SK-N-SH treated with all-trans-retinoic acid at 6 μM for 48 hours (cell line): ENCODE measurements around the gene TMPRSS11A.

Experiments
- ATAC-seq: fragments of 200-7000 bp; cut with Tn5 transposase; 3 replicates; pipeline ENCODE4 v1.9.1; 2020; ENCODE audit warnings: mild to moderate bottlenecking, moderate library complexity
- ARNTL ChIP-seq: fragments of 450-650 bp; formaldehyde crosslinking; IDR thresholded peaks from 2 replicates; pipeline ENCODE4 v1.5.0; 2020; ENCODE audit warnings: low read depth, mild to moderate bottlenecking, moderate library complexity, borderline replicate concordance
- BACH2 ChIP-seq: fragments of 250-450 bp; sonication (Bioruptor Pico); IDR thresholded peaks from 2 replicates; pipeline ENCODE4 v1.9.0; 2021; ENCODE audit warnings: mild to moderate bottlenecking, borderline replicate concordance
- CREB5 ChIP-seq: fragments of 250-450 bp; sonication (Bioruptor Pico); IDR thresholded peaks from 2 replicates; pipeline ENCODE4 v1.5.1; 2020; ENCODE audit warnings: low read depth, mild to moderate bottlenecking, moderate library complexity
- CSDC2 ChIP-seq: fragments of 250-450 bp; sonication (Bioruptor Pico); IDR thresholded peaks from 2 replicates; pipeline ENCODE4 v1.5.0; 2020; ENCODE audit warnings: mild to moderate bottlenecking, moderate library complexity
- CSRNP3 ChIP-seq: fragments of 250-450 bp; sonication (Bioruptor Pico); IDR thresholded peaks from 2 replicates; pipeline ENCODE4 v1.5.1; 2021; ENCODE audit warnings: mild to moderate bottlenecking, moderate library complexity
- ESRRG ChIP-seq: fragments of 250-450 bp; sonication (Bioruptor Pico); IDR thresholded peaks from 2 replicates; pipeline ENCODE4 v1.6.1; 2021; ENCODE audit warnings: mild to moderate bottlenecking
- GLIS3 ChIP-seq: fragments of 250-450 bp; sonication (Bioruptor Pico); IDR thresholded peaks from 2 replicates; pipeline ENCODE4 v1.5.0; 2020; ENCODE audit warnings: mild to moderate bottlenecking, moderate library complexity
- ISL1 ChIP-seq: fragments of 250-450 bp; sonication (Bioruptor Pico); IDR thresholded peaks from 2 replicates; pipeline ENCODE4 v2.1.2; 2022; ENCODE audit warnings: mild to moderate bottlenecking, moderate library complexity
- OSR1 ChIP-seq: fragments of 250-450 bp; sonication (Bioruptor Pico); IDR thresholded peaks from 2 replicates; pipeline ENCODE4 v1.8.0; 2022; ENCODE audit warnings: moderate library complexity, mild to moderate bottlenecking, inconsistent platforms
- PATZ1 ChIP-seq: fragments of 250-450 bp; sonication (Bioruptor Pico); IDR thresholded peaks from 2 replicates; pipeline ENCODE4 v1.8.0; 2020; ENCODE audit warnings: mild to moderate bottlenecking, moderate library complexity, borderline replicate concordance
- POU6F1 ChIP-seq: fragments of 250-450 bp; sonication (Bioruptor Pico); IDR thresholded peaks from 2 replicates; pipeline ENCODE4 v1.8.0; 2021; ENCODE audit warnings: low read depth, mild to moderate bottlenecking, moderate library complexity, borderline replicate concordance
- RARB ChIP-seq: fragments of 250-450 bp; sonication (Bioruptor Pico); IDR thresholded peaks from 2 replicates; pipeline ENCODE4 v1.8.0; 2021; ENCODE audit warnings: mild to moderate bottlenecking, moderate library complexity
- SNAI2 ChIP-seq: fragments of 250-450 bp; sonication (Bioruptor Pico); IDR thresholded peaks from 2 replicates; pipeline ENCODE4 v1.5.0; 2020; ENCODE audit warnings: mild to moderate bottlenecking, moderate library complexity
- TCF4 ChIP-seq: fragments of 250-450 bp; sonication (Bioruptor Pico); IDR thresholded peaks from 2 replicates; pipeline ENCODE4 v1.8.0; 2021; ENCODE audit warnings: mild to moderate bottlenecking, moderate library complexity, borderline replicate concordance
- TOX ChIP-seq: fragments of 250-450 bp; sonication (Bioruptor Pico); IDR thresholded peaks from 2 replicates; pipeline ENCODE4 v1.8.0; 2021; ENCODE audit warnings: mild to moderate bottlenecking, moderate library complexity, borderline replicate concordance
- TSHZ2 ChIP-seq: fragments of 250-450 bp; sonication (Bioruptor Pico); IDR thresholded peaks from 2 replicates; pipeline ENCODE4 v1.5.0; 2020; ENCODE audit warnings: mild to moderate bottlenecking, moderate library complexity
- ZC3H10 ChIP-seq: fragments of 250-450 bp; sonication (Bioruptor Pico); IDR thresholded peaks from 2 replicates; pipeline ENCODE4 v1.5.1; 2021; ENCODE audit warnings: mild to moderate bottlenecking, moderate library complexity
- ZFP3 ChIP-seq: fragments of 250-450 bp; sonication (Bioruptor Pico); IDR thresholded peaks from 2 replicates; pipeline ENCODE4 v1.5.0; 2020; ENCODE audit warnings: mild to moderate bottlenecking, moderate library complexity
- ZNF565 ChIP-seq: fragments of 450-650 bp; formaldehyde crosslinking; conservative IDR thresholded peaks from 2 replicates; pipeline ENCODE4 v1.5.0; 2020; ENCODE audit warnings: low read depth, mild to moderate bottlenecking, moderate library complexity
- ZNF70 ChIP-seq: fragments of 450-650 bp; formaldehyde crosslinking; IDR thresholded peaks from 2 replicates; pipeline ENCODE4 v1.5.0; 2020; ENCODE audit warnings: mild to moderate bottlenecking, moderate library complexity
- ZNF8 ChIP-seq: fragments of 450-650 bp; formaldehyde crosslinking; IDR thresholded peaks from 2 replicates; pipeline ENCODE4 v1.5.0; 2020; ENCODE audit warnings: mild to moderate bottlenecking, moderate library complexity

The TMPRSS11A gene

GRCh38 chr4:67883902-67884301 is 79.4 kb downstream of the TMPRSS11A start, which contains the start of gene TMPRSS11D:
Gene TMPRSS11D (minus strand): TSS chr4:67884002. CDS start chr4:67883933, 69 bp downstream.
- TF ChIP-seq TSHZ2 (CRISPR knock-in tag), result no peak
- no peak for TF ChIP-seq BACH2 (CRISPR knock-in tag)
- no peak for TF ChIP-seq RARB (CRISPR knock-in tag)
- TF ChIP-seq GLIS3, result no peak
- TF ChIP-seq ZNF565 (CRISPR knock-in tag), result no peak
- no peak for TF ChIP-seq ZNF8 (CRISPR knock-in tag)
- TF ChIP-seq TCF4 (CRISPR knock-in tag), result no peak
- TF ChIP-seq PATZ1, result no peak
- no peak for TF ChIP-seq POU6F1 (CRISPR knock-in tag)
- no peak for TF ChIP-seq ISL1
- no peak for TF ChIP-seq SNAI2 (CRISPR knock-in tag)
- TF ChIP-seq CSDC2 (CRISPR knock-in tag), result no peak
- no peak for TF ChIP-seq ZNF70 (CRISPR knock-in tag)
- no peak for TF ChIP-seq ZC3H10 (CRISPR knock-in tag)
- ATAC-seq, result no peak

- TF ChIP-seq GLIS3, result no peak
- TF ChIP-seq CSRNP3 (CRISPR knock-in tag), result no peak
- no peak for TF ChIP-seq TOX (CRISPR knock-in tag)
- no peak for TF ChIP-seq RARB (CRISPR knock-in tag)
- TF ChIP-seq, all 23 proteins: peak for 0
- ATAC-seq, result no peak
These were observed 79.8 kb downstream of the TMPRSS11A start for GRCh38 chr4:67883458-67883857.

GRCh38 chr4:67880866-67881610 is 82.3 kb downstream of the TMPRSS11A start:
- no peak for TF ChIP-seq POU6F1 (CRISPR knock-in tag)
- TF ChIP-seq ARNTL (CRISPR knock-in tag), result no peak
- no peak for TF ChIP-seq ESRRG (CRISPR knock-in tag)
- TF ChIP-seq GLIS3, result no peak
- TF ChIP-seq CSDC2 (CRISPR knock-in tag), result no peak
- TF ChIP-seq OSR1 (CRISPR knock-in tag), result no peak
- TF ChIP-seq TCF4 (CRISPR knock-in tag), result no peak
- TF ChIP-seq CREB5 (CRISPR knock-in tag), result no peak
- no peak for TF ChIP-seq ZFP3
- TF ChIP-seq RARB (CRISPR knock-in tag), result no peak
- TF ChIP-seq, all 23 proteins: peak for 0
- no peak for ATAC-seq
